Tibial artery (tissue), 4 donors: ENCODE data around the gene PIGU.
"Not testable (repeated sequence)": the region's sequence is repeated elsewhere in the genome, so short reads cannot be mapped to it uniquely, and the experiment has no call there.

Experiments used
- DNase-seq, 2 donors: peaks; one replicate each; pipeline ENCODE4 v3.0.0-alpha.2; 2019
- H3K27ac ChIP-seq, 2 donors: fragments of 200-600 bp; sonication (generic) in 1 of 2; 1 replicate in 1 of 2; 2 replicates in 1 of 2; pipeline ENCODE4 v1.5.1; 2018 to 2019; ENCODE audit warnings: mild to moderate bottlenecking in 1 of 2
- H3K27me3 ChIP-seq, 2 donors: fragments of 200-600 bp; sonication (generic) in 1 of 2; one replicate each; pipeline versions ENCODE4 v1.5.1 to v1.6.0; 2016 to 2019
- H3K36me3 ChIP-seq, 3 donors: fragments of 200-600 bp; sonication (generic) in 2 of 3; one replicate each; pipeline ENCODE4 v1.5.1; 2016 to 2019; ENCODE audit warnings: mild to moderate bottlenecking in 2 of 3
- H3K4me1 ChIP-seq, 4 donors: fragments of 200-600 bp; sonication (generic) in 2 of 4; 1 replicate in 3 of 4; 2 replicates in 1 of 4; pipeline ENCODE4 v1.5.1; 2016 to 2019
- H3K4me3 ChIP-seq, 2 donors: fragments of 200-600 bp; sonication (generic) in 1 of 2; 1 replicate in 1 of 2; 2 replicates in 1 of 2; pipeline ENCODE4 v1.5.1; 2018 to 2019; ENCODE audit warnings: mild to moderate bottlenecking in 2 of 2
- H3K9me3 ChIP-seq, 3 donors: fragments of 200-600 bp; sonication (generic) in 1 of 3; one replicate each; pipeline ENCODE4 v1.5.1; 2016 to 2019
- intact Hi-C: fragments of 100-400 bp; cut with DNase I; formaldehyde crosslinking; loops from one replicate; pipeline ENCODE4 v1.15.0; 2023; ENCODE audit warnings: low total_unique reads
- TF ChIP-seq, protein P1 (sequence below), 2 experiments: fragments of 200-600 bp in 1 of 2; fragments of 450-650 bp in 1 of 2; IDR thresholded peaks; one replicate each; pipeline ENCODE4 v1.5.1; 2017 to 2019; ENCODE audit warnings: antibody characterized with exemption in 2 of 2, mild to moderate bottlenecking in 1 of 2, moderate library complexity in 1 of 2

PIGU gene

DNA sequence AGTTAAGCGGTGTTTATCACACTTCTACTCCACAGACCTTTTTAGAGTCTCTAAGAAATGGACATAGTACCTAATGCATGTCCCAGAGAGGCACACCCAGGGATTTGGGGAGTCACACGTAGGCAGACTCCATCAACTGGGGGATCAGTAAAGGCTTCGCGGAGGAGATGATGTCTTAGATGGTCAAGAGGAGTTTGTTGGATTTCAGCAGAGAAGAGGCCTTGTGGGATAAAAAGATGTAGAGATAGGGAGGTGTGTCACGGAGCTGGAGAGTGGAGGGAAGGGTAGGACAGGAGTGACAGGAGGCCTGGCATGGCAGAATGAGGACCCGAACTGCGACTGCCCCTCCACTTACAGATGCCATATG lies 151.6 kb downstream of the PIGU start:
- DNase-seq = no peak
- H3K4me3 ChIP-seq = no peak overlapping the region
- TF ChIP-seq, protein P1, sequence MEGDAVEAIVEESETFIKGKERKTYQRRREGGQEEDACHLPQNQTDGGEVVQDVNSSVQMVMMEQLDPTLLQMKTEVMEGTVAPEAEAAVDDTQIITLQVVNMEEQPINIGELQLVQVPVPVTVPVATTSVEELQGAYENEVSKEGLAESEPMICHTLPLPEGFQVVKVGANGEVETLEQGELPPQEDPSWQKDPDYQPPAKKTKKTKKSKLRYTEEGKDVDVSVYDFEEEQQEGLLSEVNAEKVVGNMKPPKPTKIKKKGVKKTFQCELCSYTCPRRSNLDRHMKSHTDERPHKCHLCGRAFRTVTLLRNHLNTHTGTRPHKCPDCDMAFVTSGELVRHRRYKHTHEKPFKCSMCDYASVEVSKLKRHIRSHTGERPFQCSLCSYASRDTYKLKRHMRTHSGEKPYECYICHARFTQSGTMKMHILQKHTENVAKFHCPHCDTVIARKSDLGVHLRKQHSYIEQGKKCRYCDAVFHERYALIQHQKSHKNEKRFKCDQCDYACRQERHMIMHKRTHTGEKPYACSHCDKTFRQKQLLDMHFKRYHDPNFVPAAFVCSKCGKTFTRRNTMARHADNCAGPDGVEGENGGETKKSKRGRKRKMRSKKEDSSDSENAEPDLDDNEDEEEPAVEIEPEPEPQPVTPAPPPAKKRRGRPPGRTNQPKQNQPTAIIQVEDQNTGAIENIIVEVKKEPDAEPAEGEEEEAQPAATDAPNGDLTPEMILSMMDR (IDR thresholded peaks at IDR 0.05) = no peak
- intact Hi-C loops = no loop called here
- no peaks in the 10 kb centered on the region for H3K27me3 ChIP-seq
- peak overlapping the region; percentile 57 to 62 for H3K27ac ChIP-seq
- peaks cover 31 to 48% (median 39%) of the 10 kb centered on the region in 3 donors for H3K36me3 ChIP-seq
- no peaks in the 10 kb centered on the region for H3K9me3 ChIP-seq
- H3K4me1 ChIP-seq = peaks cover 0 to 86% (median 59%) of the 10 kb centered on the region in 4 donors

DNA sequence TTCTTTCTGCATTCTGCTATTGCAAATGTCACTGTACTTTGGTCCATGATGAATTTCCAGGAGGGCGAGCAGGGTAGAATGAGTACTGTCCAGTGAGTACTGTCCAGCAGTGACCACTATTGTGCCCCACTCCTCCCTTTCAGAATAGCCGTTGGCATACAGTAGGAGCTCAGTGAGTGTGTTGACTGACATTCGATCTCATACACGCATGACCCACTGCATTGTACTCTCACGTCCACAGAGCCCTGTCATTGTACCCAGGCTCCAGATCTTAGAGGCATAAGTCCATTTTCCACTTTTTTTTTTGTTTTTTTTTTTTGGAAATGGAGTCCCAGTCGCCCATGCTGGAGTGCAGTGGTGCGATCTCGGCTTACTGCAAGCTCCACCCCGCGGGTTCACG lies 152.5 kb downstream of the PIGU start:
- Histone ChIP-seq H3K27ac (peak overlapping the region; percentile 30 to 57), H3K4me3 (no peak overlapping the region), H3K36me3 (peaks cover 25 to 40% (median 37%) of the 10 kb centered on the region in 3 donors), H3K4me1 (peaks cover 0 to 84% (median 56%) of the 10 kb centered on the region in 4 donors), H3K27me3 (no peaks in the 10 kb centered on the region), H3K9me3 (no peaks in the 10 kb centered on the region)
- TF ChIP-seq, protein P1 (IDR thresholded peaks at IDR 0.05) = no peak
- DNase-seq = no peak
- intact Hi-C loops = loop anchor here (5.0 kb wide), 1 partner anchor 212 kb away; no protein-coding TSS in a partner anchor

DNA sequence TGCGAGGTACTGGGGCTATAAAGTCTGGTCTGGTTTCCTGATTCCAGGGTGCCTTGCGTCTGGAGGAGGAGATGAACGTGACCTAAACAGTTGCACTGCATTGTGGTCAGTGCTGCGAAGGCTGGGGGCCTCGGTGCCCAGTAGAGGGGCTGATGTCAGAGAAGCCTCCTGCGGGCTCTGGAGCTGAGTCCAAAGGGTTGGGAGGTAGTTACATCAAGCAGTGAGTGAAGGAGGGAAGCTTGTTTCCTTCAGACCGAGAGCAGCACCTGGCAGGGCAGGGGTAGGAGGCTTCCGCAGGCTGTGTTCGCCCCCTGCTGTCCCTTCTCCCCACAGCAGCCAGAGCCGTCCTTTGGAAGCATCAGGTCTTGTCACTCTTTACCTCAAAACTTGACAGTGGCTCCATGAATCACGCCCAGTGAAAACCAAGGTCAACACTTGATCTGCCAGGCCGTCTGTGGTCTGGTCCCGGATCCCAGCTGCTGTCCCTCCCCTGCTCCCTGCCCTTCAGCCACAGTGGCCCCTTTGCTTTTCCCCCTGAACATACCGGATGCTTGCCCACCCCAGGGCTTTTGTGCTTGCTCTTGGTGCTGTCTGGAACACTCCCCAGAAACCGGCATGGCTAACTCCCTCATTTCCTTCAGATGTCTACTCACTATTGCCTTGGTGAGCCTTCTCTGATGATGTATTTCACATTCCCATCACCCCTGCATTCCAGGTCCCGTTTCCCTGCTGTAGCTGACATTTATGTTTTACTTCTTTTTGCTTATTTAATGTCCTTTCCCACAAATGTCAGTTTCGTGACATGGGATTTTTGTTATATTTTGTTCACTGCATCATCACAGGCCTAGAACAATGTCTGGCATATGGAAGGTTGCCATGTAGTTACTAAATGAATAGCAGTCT lies 153.7 kb downstream of the PIGU start:
- TF ChIP-seq, protein P1 (IDR thresholded peaks at IDR 0.05) = peak; percentile 42 to 52
- no peaks in the 10 kb centered on the region for H3K27me3 ChIP-seq
- H3K4me1 ChIP-seq = peaks cover 0 to 85% (median 51%) of the 10 kb centered on the region in 4 donors
- H3K4me3 ChIP-seq = no peak overlapping the region
- peak overlapping the region; percentile 56 to 57 for H3K27ac ChIP-seq
- H3K36me3 ChIP-seq = peaks cover 13 to 28% (median 25%) of the 10 kb centered on the region in 3 donors
- intact Hi-C loops = loop anchor here (5.0 kb wide), 1 partner anchor 211 kb away; no protein-coding TSS in a partner anchor
- H3K9me3 ChIP-seq = no peaks in the 10 kb centered on the region
- peak in 1 of 2 donors; percentile 64 for DNase-seq

DNA sequence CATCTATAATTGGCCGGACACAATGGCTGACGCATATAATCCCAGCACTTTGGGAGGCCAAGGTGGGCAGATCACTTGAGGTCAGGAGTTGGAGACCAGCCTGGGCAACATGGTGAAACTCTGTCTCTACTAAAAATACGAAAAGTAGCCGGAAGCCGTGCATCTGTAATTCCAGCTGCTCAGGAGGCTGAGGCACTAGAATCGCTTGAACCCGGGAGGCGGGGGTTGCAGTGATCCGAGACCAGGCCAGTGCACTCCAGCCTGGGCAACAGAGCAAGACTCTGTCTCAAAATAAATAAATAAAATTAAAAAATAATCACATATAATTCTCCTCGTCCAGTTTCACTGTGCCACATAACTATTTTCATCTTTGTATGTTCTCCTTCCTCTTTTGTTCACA lies 157.1 kb downstream of the PIGU start:
- intact Hi-C loops = loop anchor here (5.0 kb wide), 1 partner anchor 208 kb away; no protein-coding TSS in a partner anchor

DNA sequence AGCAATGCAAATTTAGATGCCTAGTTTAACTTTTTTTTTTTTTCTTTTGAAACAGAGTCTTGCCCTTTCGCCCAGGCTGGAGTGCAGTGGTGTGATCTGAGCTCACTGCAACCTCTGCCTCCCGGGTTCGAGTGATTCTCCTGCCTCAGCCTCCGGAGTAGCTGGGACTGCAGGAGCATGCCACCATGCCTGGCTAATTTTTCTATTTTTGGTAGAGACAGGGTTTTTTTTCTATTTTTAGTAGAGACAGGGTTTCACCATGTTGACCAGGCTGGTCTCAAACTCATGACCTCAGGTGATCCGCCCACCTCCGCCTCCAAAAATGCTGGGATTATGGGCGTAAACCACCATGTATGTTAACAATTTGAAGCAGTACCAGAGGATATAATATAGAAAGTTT lies 158.0 kb downstream of the PIGU start:
- H3K9me3 ChIP-seq, H3K4me3 ChIP-seq, H3K27me3 ChIP-seq, H3K27ac ChIP-seq, DNase-seq, intact Hi-C loops: not testable (repeated sequence)
- peaks cover 0 to 78% (median 32%) of the 10 kb centered on the region in 4 donors for H3K4me1 ChIP-seq
- peaks cover 0 to 13% (median 9%) of the 10 kb centered on the region in 3 donors for H3K36me3 ChIP-seq

More for the DNA sequence above, 157.1 kb downstream of the PIGU start:
- H3K27me3 ChIP-seq, DNase-seq, H3K9me3 ChIP-seq, H3K27ac ChIP-seq, H3K4me3 ChIP-seq: not testable (repeated sequence)
- H3K4me1 ChIP-seq = peaks cover 0 to 76% (median 37%) of the 10 kb centered on the region in 4 donors
- peaks cover 0 to 13% (median 9%) of the 10 kb centered on the region in 3 donors for H3K36me3 ChIP-seq

DNA sequence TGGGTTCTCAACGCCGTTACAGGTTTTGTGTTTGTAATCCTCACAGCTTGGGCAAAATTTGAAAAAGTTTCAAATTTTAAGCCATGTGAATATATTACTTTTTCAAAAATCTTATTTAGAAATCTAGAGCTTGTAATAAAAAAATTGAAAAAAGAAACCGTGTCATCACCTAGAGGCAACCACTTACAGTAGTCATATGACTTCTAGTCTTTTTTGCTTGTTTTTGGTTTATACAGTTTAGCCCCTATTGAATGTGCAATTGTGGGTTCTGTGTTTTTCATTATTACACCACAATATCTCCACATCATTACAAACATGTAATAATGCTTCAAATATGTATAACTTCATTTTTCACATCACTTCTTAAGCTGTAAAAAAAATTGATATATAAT lies 159.8 kb downstream of the PIGU start:
- H3K27ac ChIP-seq = peak overlapping the region; percentile 95 to 96
- peaks cover 0 to 61% (median 18%) of the 10 kb centered on the region in 4 donors for H3K4me1 ChIP-seq
- peak overlapping the region; percentile 78 to 86 for H3K4me3 ChIP-seq
- DNase-seq = no peak
- H3K36me3 ChIP-seq = peaks cover 0 to 10% (median 9%) of the 10 kb centered on the region in 3 donors
- H3K27me3 ChIP-seq = no peaks in the 10 kb centered on the region
- H3K9me3 ChIP-seq = no peaks in the 10 kb centered on the region
- intact Hi-C loops = no loop called here
- TF ChIP-seq, protein P1 (IDR thresholded peaks at IDR 0.05) = no peak
